Muscle of arm (tissue), 12 donors: Measurements from ENCODE around the gene RERE. TPM values are rescaled to one million over a fixed set of nuclear protein-coding genes. Genes with fewer than 3 reads are reported as not detected.
"Not testable (repeated sequence)": the region's sequence is repeated elsewhere in the genome, so short reads cannot be mapped to it uniquely, and the experiment has no call there.

ENCODE experiments used
- DNase-seq: peaks from one replicate; pipeline ENCODE4 v3.0.0-alpha.2; 2013
- polyA plus RNA-seq, 12 donors: library from polyadenylated mRNA; unstranded; fragments of 120-200 nt; gene quantifications; one replicate each; pipeline ENCODE4 v1.2.1, GENCODE V29; 2013; ENCODE audit not compliant: insufficient read length in 12 of 12

The RERE gene
- polyA plus RNA-seq, 12 donors = 51.1 to 118 (median 75.5) TPM; not detected in 1

DNA sequence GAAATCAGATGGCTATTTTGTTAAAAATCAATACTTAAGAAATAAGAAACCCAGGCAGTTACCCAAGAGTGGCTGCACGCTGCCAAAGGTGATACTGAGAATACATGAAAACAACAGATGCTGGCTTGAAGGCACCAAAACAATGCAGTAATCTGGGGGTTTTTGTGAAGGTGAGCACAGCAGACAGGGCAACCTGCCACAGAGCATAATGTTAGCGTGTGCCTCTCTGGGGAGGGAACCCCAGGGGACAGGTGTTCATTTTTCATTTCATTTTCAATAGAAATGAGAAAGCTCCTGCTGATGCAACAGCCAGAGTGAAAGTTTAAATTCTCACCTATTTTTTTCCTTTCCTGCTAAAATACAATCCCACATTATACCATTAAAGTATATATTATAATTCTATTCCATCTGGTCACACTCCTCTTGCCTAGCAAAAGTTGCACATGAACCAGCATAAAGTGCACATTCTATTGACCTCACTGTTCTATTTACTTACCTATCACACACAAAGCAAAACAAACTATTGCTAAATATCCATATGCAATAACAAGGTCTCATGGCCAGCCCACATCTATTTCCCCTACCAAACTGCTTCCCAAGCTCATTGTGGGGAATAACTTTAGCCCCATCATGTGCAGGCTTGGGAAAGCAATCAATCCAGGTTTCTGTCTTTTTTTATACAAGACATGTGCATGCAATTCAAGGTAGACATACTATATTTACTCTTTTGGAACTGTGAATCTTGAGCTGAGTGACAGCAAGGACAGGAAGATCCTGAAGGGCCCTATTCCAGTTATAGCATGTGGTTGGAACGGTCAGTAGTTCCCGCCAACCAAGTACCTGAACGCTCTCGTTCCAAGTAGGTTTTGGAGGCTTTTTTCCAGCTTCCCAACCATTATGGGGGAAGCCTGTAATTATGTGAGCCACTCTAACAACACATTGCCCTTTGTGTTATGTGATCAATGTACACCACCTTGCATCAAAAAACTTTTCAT is 173.6 kb downstream of the RERE start:
- no peak for DNase-seq

- DNase-seq = no peak
Observed at GRCh38 chr1:8642114-8642513, 175.3 kb downstream of the RERE start.

- no peak for DNase-seq
Observed at GRCh38 chr1:8641377-8641997, 176.0 kb downstream of the RERE start.

DNA sequence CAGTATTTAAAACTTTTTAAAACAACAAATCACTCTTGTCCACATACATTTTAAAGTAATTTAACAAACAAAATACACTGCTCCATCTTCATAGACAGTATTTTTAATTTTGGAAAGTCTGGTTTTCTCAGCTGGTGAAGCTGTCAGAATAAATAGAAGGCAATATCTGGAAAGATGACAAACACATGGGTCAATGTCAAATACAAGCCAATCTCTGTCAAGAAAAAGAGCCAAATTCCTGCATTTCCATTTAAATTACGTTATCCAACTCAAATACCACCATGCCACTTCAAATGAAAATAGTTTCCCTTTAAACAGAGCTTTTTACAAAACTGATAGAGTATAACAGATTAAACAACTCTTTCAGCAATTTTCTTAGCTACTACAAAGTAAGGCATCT is 176.5 kb downstream of the RERE start:
- DNase-seq = no peak

- DNase-seq = no peak
Observed at GRCh38 chr1:8639148-8639547, 178.3 kb downstream of the RERE start.

DNA sequence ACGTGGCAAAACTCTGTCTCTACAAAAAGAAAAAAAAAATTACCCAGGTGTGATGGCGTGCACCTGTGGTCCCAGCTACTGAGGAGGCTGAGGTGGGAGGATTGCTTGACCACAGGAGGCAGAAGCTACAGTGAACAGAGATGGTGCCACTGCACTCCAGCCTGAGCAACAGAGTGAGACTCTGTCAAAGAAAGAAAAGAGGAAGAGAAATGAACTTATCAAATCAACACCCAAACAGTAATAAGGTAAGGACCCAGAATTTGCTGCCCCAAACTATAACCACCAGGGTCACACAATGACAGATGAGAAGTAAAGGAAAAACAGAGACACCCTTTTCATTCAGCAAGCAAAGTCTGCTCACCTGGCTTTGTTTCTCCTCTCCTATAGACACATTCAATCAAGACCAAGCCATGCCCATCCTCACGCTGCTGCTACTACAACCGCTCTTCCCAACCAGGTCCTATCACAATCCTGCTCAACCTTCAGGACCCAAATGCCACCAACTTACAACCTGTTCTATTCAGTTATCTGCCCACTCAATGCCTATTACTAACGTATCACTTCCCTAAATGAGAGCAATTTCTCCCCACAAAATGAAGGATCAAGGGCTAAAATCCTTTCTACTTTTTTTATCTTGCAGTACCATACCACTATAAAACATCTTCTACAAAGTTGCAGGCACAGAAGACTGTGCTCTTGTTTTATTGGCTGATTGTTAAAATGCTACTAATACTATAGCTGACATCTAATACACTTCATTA is 183.5 kb downstream of the RERE start:
- no peak for DNase-seq

- no peak for DNase-seq
Observed at GRCh38 chr1:8632102-8632501, 185.3 kb downstream of the RERE start.

DNA sequence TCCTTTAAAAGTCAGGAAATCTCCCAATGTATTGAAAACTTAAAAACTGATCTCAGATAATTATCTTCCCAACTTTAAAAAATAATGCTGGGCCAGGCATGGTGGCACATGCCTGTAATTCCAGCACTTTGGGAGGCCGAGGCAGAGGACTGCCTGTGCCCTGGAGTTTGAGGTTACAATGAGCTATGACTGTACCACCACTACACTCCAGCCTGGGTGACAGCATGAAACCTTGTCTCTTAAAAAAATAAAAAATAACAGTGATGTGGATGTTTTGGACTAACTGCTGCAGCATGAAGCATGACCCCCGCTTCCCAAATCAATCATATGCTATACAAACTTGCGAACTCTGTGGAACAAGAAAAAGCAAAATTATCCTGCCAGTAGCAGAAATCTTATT is 186.3 kb downstream of the RERE start:
- DNase-seq = no peak

GRCh38 chr1:8629241-8630091 is 188.0 kb downstream of the RERE start:
- no peak for DNase-seq

DNA sequence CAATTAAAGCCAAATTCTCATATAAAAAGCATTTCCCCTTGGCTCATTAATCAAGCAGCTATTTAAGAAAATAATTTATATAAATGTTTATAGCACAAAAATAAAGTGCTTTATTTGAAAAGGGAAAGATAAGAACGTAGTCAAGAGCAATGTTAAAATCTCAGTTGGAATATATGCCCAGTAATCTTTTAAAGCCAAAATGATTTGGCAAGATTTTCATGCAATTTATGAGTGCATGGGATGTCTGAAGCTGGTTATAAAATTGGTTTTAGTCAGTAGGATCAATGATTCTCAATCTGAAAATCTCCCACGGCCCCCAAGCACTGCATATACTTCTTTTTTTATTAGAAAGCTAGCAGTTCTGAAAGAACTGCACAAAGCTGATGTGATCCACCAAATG is 188.8 kb downstream of the RERE start:
- DNase-seq = no peak

DNA sequence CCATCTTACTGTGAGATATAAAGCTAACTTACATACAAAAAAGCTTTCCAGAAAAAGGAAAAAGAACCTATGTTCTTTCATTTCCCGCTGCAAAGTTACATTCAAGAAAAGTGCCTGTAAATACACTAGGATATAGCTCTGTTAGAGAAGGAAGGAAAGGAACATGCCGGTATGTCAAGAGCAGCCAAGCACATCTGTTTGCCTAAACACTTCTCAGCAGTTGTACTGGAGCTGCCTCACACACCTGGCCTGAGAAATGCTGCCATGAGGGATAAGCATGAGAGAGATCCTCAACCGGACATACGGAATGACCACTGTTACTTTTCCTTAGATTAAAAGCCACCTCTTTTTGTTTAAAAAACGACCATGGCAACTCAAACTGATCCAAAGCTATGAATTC is 189.7 kb downstream of the RERE start:
- no peak for DNase-seq

DNA sequence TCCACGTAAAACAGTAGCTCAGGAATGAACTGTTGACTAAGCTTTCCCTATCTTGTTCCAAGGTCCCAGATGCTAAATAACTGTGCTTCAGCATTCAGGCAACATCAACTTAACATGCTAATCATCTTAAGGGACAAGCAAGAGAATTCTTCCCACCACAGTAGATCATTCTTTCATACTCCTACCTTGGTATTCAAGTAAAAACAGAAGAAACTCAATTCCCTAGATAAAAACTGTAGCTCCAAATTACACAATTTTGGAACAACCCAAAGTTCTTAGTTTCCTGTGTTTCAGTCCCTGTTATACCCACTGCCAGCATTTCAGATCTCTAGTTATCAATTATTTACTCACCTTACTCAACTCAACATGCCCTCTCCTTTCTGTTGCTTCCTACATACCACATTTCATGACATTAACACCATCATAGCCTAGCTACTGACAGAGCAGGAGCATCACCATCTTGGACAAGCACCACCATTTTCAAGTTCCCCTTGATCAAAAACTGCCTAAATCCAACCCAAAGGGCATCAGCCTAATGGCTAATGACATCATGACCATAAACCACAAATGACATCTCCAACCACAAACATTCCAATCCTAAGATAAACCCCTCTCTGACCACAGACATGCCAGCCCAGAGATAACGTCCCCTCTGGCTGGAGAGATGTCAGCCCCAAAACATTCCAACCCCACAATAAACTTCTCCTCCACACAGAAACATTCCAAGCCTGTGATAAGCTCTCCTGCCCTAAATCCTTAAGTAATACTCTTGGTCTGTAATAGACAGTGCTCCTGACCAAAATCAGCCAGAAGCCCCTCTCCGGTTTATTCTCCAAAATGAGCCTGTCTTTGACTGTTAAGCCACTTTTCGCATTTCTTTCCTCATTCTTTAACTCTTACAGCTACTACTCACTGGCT is 191.2 kb downstream of the RERE start:
- no peak for DNase-seq

DNA sequence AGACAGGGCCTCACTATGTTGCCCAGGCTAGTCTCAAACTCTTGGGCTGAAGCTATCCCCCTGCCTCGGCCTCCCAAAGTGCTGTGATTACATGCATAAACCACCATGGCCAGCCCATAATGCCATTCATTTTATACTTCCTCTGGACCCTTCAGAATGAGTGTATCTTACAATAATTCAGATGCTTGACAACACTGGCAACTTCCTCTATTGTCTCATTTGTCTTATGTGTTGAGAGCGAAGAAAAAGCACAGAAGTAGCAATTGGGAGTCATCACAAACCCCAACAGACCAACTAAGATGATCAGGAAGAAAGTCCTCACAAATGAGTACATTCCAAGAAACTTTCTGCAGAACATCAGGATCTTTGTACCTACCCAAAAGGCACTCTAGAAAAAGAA is 191.9 kb downstream of the RERE start:
- DNase-seq = no peak

GRCh38 chr1:8623651-8624192 is 193.7 kb downstream of the RERE start:
- DNase-seq = not testable (repeated sequence)

GRCh38 chr1:8621785-8622348 is 195.6 kb downstream of the RERE start:
- not testable (repeated sequence) for DNase-seq

- DNase-seq = not testable (repeated sequence)
Observed at GRCh38 chr1:8621034-8621582, 196.3 kb downstream of the RERE start.

DNA sequence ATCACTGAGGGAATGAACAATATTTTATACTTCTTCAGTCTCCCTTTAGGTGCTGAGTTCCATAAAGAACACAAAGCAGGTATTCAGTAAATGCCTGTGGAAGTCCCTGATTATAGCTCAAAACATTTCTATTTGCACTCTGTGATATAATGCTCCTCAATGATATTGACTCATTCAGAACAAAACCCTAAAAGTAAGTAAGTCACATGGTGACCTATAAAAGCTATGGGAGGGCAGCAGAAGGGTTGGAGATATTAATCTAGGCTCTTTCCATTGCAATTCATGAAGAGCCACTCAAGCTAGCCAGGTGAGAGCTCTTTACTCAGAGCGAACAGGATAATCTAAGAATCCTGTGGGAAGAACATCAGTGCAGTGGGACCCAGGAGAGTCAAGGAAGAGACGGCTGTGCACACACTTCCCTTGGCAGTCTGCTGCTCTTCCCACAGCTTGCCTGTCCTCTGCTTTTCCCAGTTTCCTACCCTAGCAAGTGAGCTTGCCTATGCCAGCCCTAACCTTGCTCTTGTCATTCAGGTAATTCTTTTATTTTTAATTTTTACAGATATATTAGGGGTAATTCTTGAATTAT is 197.4 kb downstream of the RERE start:
- not testable (repeated sequence) for DNase-seq

GRCh38 chr1:8619419-8619818 is 198.0 kb downstream of the RERE start:
- not testable (repeated sequence) for DNase-seq

GRCh38 chr1:8616791-8617190 is 200.6 kb downstream of the RERE start:
- not testable (repeated sequence) for DNase-seq
